ENCODE data around the gene TUBGCP2.

The TUBGCP2 gene

GRCh38 chr10:133338080-133339071 is 29.7 kb upstream of the TUBGCP2 start:
- ChIA-PET CTCF (no interaction called here), POLR2A (no interaction called here)
- no peak for DNase-seq (ENCODE audit: extremely low spot score)
- TF ChIP-seq NFRKB (IDR thresholded peaks at IDR 0.05), result no peak
- TF ChIP-seq SP1 (IDR thresholded peaks at IDR 0.05), result no peak; the same call in 1 of the 2 replicates
- TF ChIP-seq TARDBP (IDR thresholded peaks at IDR 0.05), result peak; percentile 38; the same call in 1 of the 2 replicates

GRCh38 chr10:133337370-133337725 is 28.7 kb upstream of the TUBGCP2 start:
- no peak for TF ChIP-seq TARDBP (IDR thresholded peaks at IDR 0.05)
- POLR2A ChIA-PET, result no interaction called here
- no peak for DNase-seq (ENCODE audit: extremely low spot score)
- CTCF ChIA-PET, result no interaction called here

GRCh38 chr10:133336577-133337369 is 28.1 kb upstream of the TUBGCP2 start, which contains the start of gene CALY:
TSS of gene CALY (minus strand) at chr10:133336896. CDS start at chr10:133328989, 7,907 bp downstream.
- ChIA-PET CTCF (interaction anchor here (1.1 kb wide), 1 partner anchor 24 kb away, joined by 3 read pairs; no protein-coding TSS in a partner anchor), POLR2A (no interaction called here)
- no peak for TF ChIP-seq FOXK2 (IDR thresholded peaks at IDR 0.05)
- DNase-seq (ENCODE audit: extremely low spot score), result peak; percentile 80

GRCh38 chr10:133336118-133336576 is 27.5 kb upstream of the TUBGCP2 start:
- ChIA-PET CTCF (interaction anchor here (0.5 to 1.1 kb wide), 2 partner anchors 25 to 29 kb away, joined by 3 read pairs; no protein-coding TSS in a partner anchor), POLR2A (no interaction called here)
- no peak for DNase-seq (ENCODE audit: extremely low spot score)
- TF ChIP-seq NFRKB (IDR thresholded peaks at IDR 0.05) (no peak), PKNOX1 (IDR thresholded peaks at IDR 0.05) (no peak)

GRCh38 chr10:133335246-133336117 is 26.8 kb upstream of the TUBGCP2 start:
- ChIA-PET POLR2A (no interaction called here), CTCF (interaction anchor here (0.5 to 1.1 kb wide), 2 partner anchors 25 to 28 kb away, joined by 3 read pairs; no protein-coding TSS in a partner anchor)
- TF ChIP-seq NFRKB (IDR thresholded peaks at IDR 0.05), result no peak
- no peak for TF ChIP-seq ELF4 (IDR thresholded peaks at IDR 0.05)
- no peak for TF ChIP-seq L3MBTL2 (conservative IDR thresholded peaks at IDR 0.05)
- TF ChIP-seq FOXM1 (IDR thresholded peaks at IDR 0.05; ENCODE audit: borderline replicate concordance), result no peak
- TF ChIP-seq FOXA1 (IDR thresholded peaks at IDR 0.05), result no peak
- no peak for TF ChIP-seq CTBP1 (IDR thresholded peaks at IDR 0.05; ENCODE audit: borderline replicate concordance)
- TF ChIP-seq LEF1 (IDR thresholded peaks at IDR 0.05; ENCODE audit: borderline replicate concordance), result no peak
- no peak for TF ChIP-seq SP1 (IDR thresholded peaks at IDR 0.05)
- no peak for TF ChIP-seq TARDBP (IDR thresholded peaks at IDR 0.05)
- peak; percentile 61 for DNase-seq (ENCODE audit: extremely low spot score)

- TF ChIP-seq TARDBP (IDR thresholded peaks at IDR 0.05) (no peak), FOXM1 (IDR thresholded peaks at IDR 0.05; ENCODE audit: borderline replicate concordance) (no peak), FOXK2 (IDR thresholded peaks at IDR 0.05) (no peak), PKNOX1 (IDR thresholded peaks at IDR 0.05) (no peak), ZNF384 (IDR thresholded peaks at IDR 0.05) (no peak)
- ChIA-PET POLR2A (no interaction called here), CTCF (no interaction called here)
- DNase-seq (ENCODE audit: extremely low spot score), result peak; percentile 57
Measured at GRCh38 chr10:133334503-133335245, 26.0 kb upstream of the TUBGCP2 start.

- ChIA-PET POLR2A (interaction anchor here (0.6 kb wide), 1 partner anchor 875 kb away, joined by 3 read pairs; no protein-coding TSS in a partner anchor), CTCF (no interaction called here)
- DNase-seq (ENCODE audit: extremely low spot score), result no peak
- TF ChIP-seq FOXM1 (IDR thresholded peaks at IDR 0.05; ENCODE audit: borderline replicate concordance) (no peak), ARNT (IDR thresholded peaks at IDR 0.05) (no peak), LEF1 (IDR thresholded peaks at IDR 0.05; ENCODE audit: borderline replicate concordance) (no peak), NFRKB (IDR thresholded peaks at IDR 0.05) (no peak), BHLHE40 (IDR thresholded peaks at IDR 0.05; ENCODE audit: borderline replicate concordance) (no peak), CTBP1 (IDR thresholded peaks at IDR 0.05; ENCODE audit: borderline replicate concordance) (no peak), SP1 (IDR thresholded peaks at IDR 0.05) (no peak), ZNF384 (IDR thresholded peaks at IDR 0.05) (no peak), PKNOX1 (IDR thresholded peaks at IDR 0.05) (no peak), FOXA1 (IDR thresholded peaks at IDR 0.05) (no peak), TARDBP (IDR thresholded peaks at IDR 0.05) (no peak), SUZ12 (IDR thresholded peaks at IDR 0.05) (no peak), FOXK2 (IDR thresholded peaks at IDR 0.05) (no peak), ELF4 (IDR thresholded peaks at IDR 0.05) (no peak), L3MBTL2 (conservative IDR thresholded peaks at IDR 0.05) (no peak), HDGF (IDR thresholded peaks at IDR 0.05; ENCODE audit: borderline replicate concordance) (no peak)
Measured at GRCh38 chr10:133332936-133333699, 24.4 kb upstream of the TUBGCP2 start.
